OCI-LY7 (cell line): Measurements from ENCODE around the gene AGXT2. TPM values are rescaled to one million over a fixed set of nuclear protein-coding genes. Genes with fewer than 3 reads are reported as not detected.

ENCODE experiments used
- BruUV-seq: library from RNA; stranded (reverse); fragments of 400-500 nt; replicated peaks from 2 replicates; lab custom pipeline; 2021; lab: Mats Ljungman, UMichigan
- CTCF ChIA-PET: fragments of 300-600 bp; sonication (Branson Sonifier 250); formaldehyde crosslinking; loops from one replicate; lab custom pipeline; 2022; ENCODE audit warnings: antibody characterized with exemption; ENCODE audit not compliant: unreplicated experiment; lab: Charles Lee
- POLR2A ChIA-PET: fragments of 300-600 bp; sonication (Branson Sonifier 250); formaldehyde crosslinking; loops from one replicate; lab custom pipeline; 2022; ENCODE audit warnings: antibody characterized with exemption; lab: Charles Lee
- DNase-seq: peaks from one replicate; pipeline ENCODE4 v3.0.0-alpha.2; 2015; ENCODE audit warnings: low spot score
- H2AFZ ChIP-seq: fragments of 200-600 bp; sonication (generic), shearing (Covaris generic); 2 replicates; pipeline ENCODE4 v1.6.1; 2014; ENCODE audit warnings: mild to moderate bottlenecking, antibody characterized with exemption, low read length, moderate library complexity
- H3K27ac ChIP-seq: fragments of 200-600 bp; sonication (generic); 2 replicates; pipeline ENCODE4 v1.5.1; 2014; ENCODE audit warnings: mixed run types, low read depth, mild to moderate bottlenecking, moderate library complexity, low read length, inconsistent platforms; ENCODE audit not compliant: poor library complexity, severe bottlenecking
- H3K36me3 ChIP-seq: fragments of 200-600 bp; sonication (generic); 2 replicates; pipeline ENCODE4 v1.6.1; 2014; ENCODE audit warnings: mild to moderate bottlenecking, antibody characterized with exemption, low read length, moderate library complexity, mixed read lengths; ENCODE audit not compliant: insufficient read depth
- H3K4me1 ChIP-seq: fragments of 200-600 bp; sonication (generic); 2 replicates; pipeline ENCODE4 v1.5.1; 2014; ENCODE audit warnings: mild to moderate bottlenecking, low read length; ENCODE audit not compliant: insufficient read depth, poor library complexity, severe bottlenecking
- H3K4me2 ChIP-seq: fragments of 200-600 bp; sonication (generic); 2 replicates; pipeline ENCODE4 v1.6.1; 2014; ENCODE audit warnings: mild to moderate bottlenecking, low read length
- H3K4me3 ChIP-seq: fragments of 200-600 bp; sonication (generic); 2 replicates; pipeline ENCODE4 v1.5.1; 2014; ENCODE audit warnings: mild to moderate bottlenecking, low read depth, low read length; ENCODE audit not compliant: poor library complexity, severe bottlenecking
- H3K79me2 ChIP-seq: fragments of 200-600 bp; sonication (generic); 2 replicates; pipeline ENCODE4 v1.6.1; 2016; ENCODE audit warnings: low read depth, mild to moderate bottlenecking, low read length, moderate library complexity, mixed read lengths; ENCODE audit not compliant: insufficient read depth
- H3K9me2 ChIP-seq: fragments of 200-600 bp; sonication (generic); 2 replicates; pipeline ENCODE4 v1.6.1; 2016; ENCODE audit warnings: mild to moderate bottlenecking, low read length, mixed read lengths; ENCODE audit not compliant: insufficient read depth
- H3K9me3 ChIP-seq: fragments of 200-600 bp; sonication (generic); 2 replicates; pipeline ENCODE4 v1.6.1; 2014; ENCODE audit warnings: mild to moderate bottlenecking, mixed run types, low read length, mixed read lengths
- H4K20me1 ChIP-seq: fragments of 200-600 bp; sonication (generic); 2 replicates; pipeline ENCODE4 v1.6.1; 2014; ENCODE audit warnings: mild to moderate bottlenecking, antibody characterized with exemption, low read length, moderate library complexity, mixed read lengths; ENCODE audit not compliant: insufficient read depth
- EZH2phosphoT487 ChIP-seq: fragments of 200-600 bp; sonication (generic); IDR thresholded peaks from 2 replicates; pipeline ENCODE4 v1.6.1; 2018; ENCODE audit warnings: low read depth, borderline replicate concordance, mild to moderate bottlenecking, mixed run types, antibody characterized with exemption, low read length, moderate library complexity, mixed read lengths
- intact Hi-C: fragments of 100-400 bp; cut with micrococcal nuclease; formaldehyde crosslinking; loops from one replicate; pipeline ENCODE4 v1.10.0; 2022; ENCODE audit not compliant: unreplicated experiment
- total RNA-seq, 2 experiments: library from RNA; depleted of rRNA in 1 of 2; stranded (reverse); fragments of >200 nt in 1 of 2; shearing (Covaris generic) in 1 of 2; gene quantifications; 2 replicates each; pipeline ENCODE4 v1.2.3, GENCODE V29; 2014 to 2022
- TF ChIP-seq, protein P1 (sequence below): fragments of 200-600 bp; sonication (generic); conservative IDR thresholded peaks from 2 replicates; pipeline ENCODE4 v1.5.1; 2014; ENCODE audit warnings: mild to moderate bottlenecking, antibody characterized with exemption, low read length, moderate library complexity, mixed read lengths

The AGXT2 gene
- total RNA-seq, 2 experiments from 2014 or later, result not detected

DNA sequence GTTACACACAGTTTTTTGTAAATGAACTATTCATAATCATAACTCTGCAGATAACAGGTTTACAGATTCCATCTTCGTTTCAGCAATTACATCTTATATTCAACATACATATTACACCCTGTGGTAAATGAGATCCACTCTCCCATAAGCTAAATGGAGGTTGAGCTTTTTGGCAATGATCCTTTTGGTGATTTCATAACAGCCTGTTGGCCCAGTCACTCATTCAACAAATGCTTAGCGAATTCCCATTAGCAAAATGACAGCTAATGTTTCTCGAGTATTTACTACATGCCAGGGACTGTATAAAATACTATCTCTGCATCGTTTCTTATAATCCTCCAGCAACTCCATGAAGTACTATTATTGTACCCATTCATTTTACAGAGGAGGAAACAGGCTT, 25.4 kb upstream of the AGXT2 start:
- intact Hi-C loops, result no loop called here
- no peaks in the 10 kb centered on the region for H3K9me2 ChIP-seq
- no peak overlapping the region for H2AFZ ChIP-seq
- no peak for DNase-seq
- no peak overlapping the region for H3K4me2 ChIP-seq
- no peak overlapping the region for H3K4me3 ChIP-seq
- H3K27ac ChIP-seq, result no peak overlapping the region
- H3K36me3 ChIP-seq, result no peaks in the 10 kb centered on the region
- POLR2A ChIA-PET, result interaction anchor here (0.7 to 0.8 kb wide), 2 partner anchors 11 to 310 kb away, joined by 3 to 4 read pairs; no protein-coding TSS in a partner anchor
- no peaks in the 10 kb centered on the region for H3K4me1 ChIP-seq
- no TSS peak for BruUV-seq
- no peaks in the 10 kb centered on the region for H3K9me3 ChIP-seq
- CTCF ChIA-PET, result no interaction called here
- no peaks in the 10 kb centered on the region for H4K20me1 ChIP-seq
- H3K79me2 ChIP-seq, result no peaks in the 10 kb centered on the region
- TF ChIP-seq, protein P1, sequence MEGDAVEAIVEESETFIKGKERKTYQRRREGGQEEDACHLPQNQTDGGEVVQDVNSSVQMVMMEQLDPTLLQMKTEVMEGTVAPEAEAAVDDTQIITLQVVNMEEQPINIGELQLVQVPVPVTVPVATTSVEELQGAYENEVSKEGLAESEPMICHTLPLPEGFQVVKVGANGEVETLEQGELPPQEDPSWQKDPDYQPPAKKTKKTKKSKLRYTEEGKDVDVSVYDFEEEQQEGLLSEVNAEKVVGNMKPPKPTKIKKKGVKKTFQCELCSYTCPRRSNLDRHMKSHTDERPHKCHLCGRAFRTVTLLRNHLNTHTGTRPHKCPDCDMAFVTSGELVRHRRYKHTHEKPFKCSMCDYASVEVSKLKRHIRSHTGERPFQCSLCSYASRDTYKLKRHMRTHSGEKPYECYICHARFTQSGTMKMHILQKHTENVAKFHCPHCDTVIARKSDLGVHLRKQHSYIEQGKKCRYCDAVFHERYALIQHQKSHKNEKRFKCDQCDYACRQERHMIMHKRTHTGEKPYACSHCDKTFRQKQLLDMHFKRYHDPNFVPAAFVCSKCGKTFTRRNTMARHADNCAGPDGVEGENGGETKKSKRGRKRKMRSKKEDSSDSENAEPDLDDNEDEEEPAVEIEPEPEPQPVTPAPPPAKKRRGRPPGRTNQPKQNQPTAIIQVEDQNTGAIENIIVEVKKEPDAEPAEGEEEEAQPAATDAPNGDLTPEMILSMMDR, result no peak
- TF ChIP-seq EZH2phosphoT487, result no peak

DNA sequence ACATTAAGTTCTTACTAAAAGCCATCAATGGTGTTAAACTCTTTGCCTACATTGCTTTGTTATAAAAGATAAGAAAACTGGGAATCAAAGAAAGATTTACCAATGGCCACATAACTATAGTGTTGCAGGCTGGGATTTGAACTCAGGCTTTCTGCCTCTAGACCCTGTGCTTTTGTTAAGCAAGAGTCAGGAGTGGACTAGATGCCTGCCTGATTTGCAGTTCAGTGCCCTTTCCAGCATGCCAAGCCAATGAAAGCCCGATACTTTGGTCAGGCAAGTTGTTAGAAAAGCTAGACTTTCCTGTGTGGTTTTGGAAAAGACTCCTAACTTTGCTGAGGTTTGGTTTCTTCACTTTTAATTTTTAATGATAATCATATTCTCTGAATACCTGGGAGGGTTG, 21.4 kb upstream of the AGXT2 start:
- POLR2A ChIA-PET, result interaction anchor here (0.6 kb wide), 1 partner anchor 1626 kb away, joined by 3 read pairs; no protein-coding TSS in a partner anchor
- no peaks in the 10 kb centered on the region for H3K36me3 ChIP-seq
- intact Hi-C loops, result no loop called here
- no peaks in the 10 kb centered on the region for H3K9me3 ChIP-seq
- no peak overlapping the region for H3K4me3 ChIP-seq
- H3K79me2 ChIP-seq, result no peaks in the 10 kb centered on the region
- DNase-seq, result no peak
- H3K9me2 ChIP-seq, result no peaks in the 10 kb centered on the region
- no peaks in the 10 kb centered on the region for H3K4me1 ChIP-seq
- H3K4me2 ChIP-seq, result no peak overlapping the region
- TF ChIP-seq, protein P1, result no peak
- no peak for TF ChIP-seq EZH2phosphoT487
- H4K20me1 ChIP-seq, result no peaks in the 10 kb centered on the region
- BruUV-seq, result no TSS peak
- CTCF ChIA-PET, result no interaction called here
- no peak overlapping the region for H3K27ac ChIP-seq
- H2AFZ ChIP-seq, result no peak overlapping the region

- Histone ChIP-seq H3K4me3 (no peak overlapping the region), H3K4me1 (no peaks in the 10 kb centered on the region), H3K9me2 (no peaks in the 10 kb centered on the region), H3K27ac (no peak overlapping the region), H4K20me1 (no peaks in the 10 kb centered on the region), H3K36me3 (no peaks in the 10 kb centered on the region), H3K79me2 (no peaks in the 10 kb centered on the region), H2AFZ (no peak overlapping the region), H3K4me2 (no peak overlapping the region), H3K9me3 (no peaks in the 10 kb centered on the region)
- no peak for DNase-seq
- no TSS peak for BruUV-seq
- ChIA-PET CTCF (no interaction called here), POLR2A (interaction anchor here (0.9 kb wide), 1 partner anchor 11 kb away, joined by 3 read pairs; no protein-coding TSS in a partner anchor)
- TF ChIP-seq EZH2phosphoT487, result no peak
- TF ChIP-seq, protein P1, result no peak
- intact Hi-C loops, result no loop called here
Measured at GRCh38 chr5:35067985-35068384, 20.2 kb upstream of the AGXT2 start.
